Chondrocyte (in vitro differentiated cells): ENCODE data around the gene LPP. TPM values are rescaled to one million over a fixed set of nuclear protein-coding genes. Genes with fewer than 3 reads are reported as not detected.

ENCODE experiments used
- DNase-seq: peaks from one replicate; pipeline ENCODE4 v3.0.0; 2021; ENCODE audit warnings: mixed read lengths, low spot score
- H3K27ac Mint-ChIP-seq: one replicate; pipeline ENCODE4 v1.8.0; 2021; ENCODE audit warnings: mild to moderate bottlenecking, moderate library complexity, mixed read lengths; ENCODE audit not compliant: unreplicated experiment
- H3K27me3 Mint-ChIP-seq: 2 replicates; pipeline ENCODE4 v1.8.0; 2021; ENCODE audit warnings: low read depth, mixed read lengths
- H3K36me3 Mint-ChIP-seq: 2 replicates; pipeline ENCODE4 v1.8.0; 2021; ENCODE audit warnings: low read depth, mixed read lengths
- H3K4me1 Mint-ChIP-seq: 2 replicates; pipeline ENCODE4 v1.8.0; 2021; ENCODE audit warnings: low read depth, mild to moderate bottlenecking, mixed read lengths
- H3K4me3 Mint-ChIP-seq: one replicate; pipeline ENCODE4 v1.8.0; 2021; ENCODE audit warnings: mild to moderate bottlenecking, moderate library complexity, mixed read lengths; ENCODE audit not compliant: unreplicated experiment
- H3K9me3 Mint-ChIP-seq: 2 replicates; pipeline ENCODE4 v1.8.0; 2021; ENCODE audit warnings: low read depth, mixed read lengths
- total RNA-seq: library from RNA; stranded (reverse); gene quantifications from 3 replicates; pipeline ENCODE4 v1.2.1, GENCODE V29; 2021
- TF ChIP-seq, protein P1 (sequence below): fragments of 200-600 bp; sonication (generic); IDR thresholded peaks from 2 replicates; pipeline ENCODE4 v1.5.0; 2021; ENCODE audit warnings: antibody characterized with exemption, mild to moderate bottlenecking, moderate library complexity

The LPP gene
- total RNA-seq, 1 donor from 2014 or later: 295 TPM

GRCh38 chr3:188772886-188773285 lies 618.9 kb downstream of the LPP start:
- TF ChIP-seq, protein P1, sequence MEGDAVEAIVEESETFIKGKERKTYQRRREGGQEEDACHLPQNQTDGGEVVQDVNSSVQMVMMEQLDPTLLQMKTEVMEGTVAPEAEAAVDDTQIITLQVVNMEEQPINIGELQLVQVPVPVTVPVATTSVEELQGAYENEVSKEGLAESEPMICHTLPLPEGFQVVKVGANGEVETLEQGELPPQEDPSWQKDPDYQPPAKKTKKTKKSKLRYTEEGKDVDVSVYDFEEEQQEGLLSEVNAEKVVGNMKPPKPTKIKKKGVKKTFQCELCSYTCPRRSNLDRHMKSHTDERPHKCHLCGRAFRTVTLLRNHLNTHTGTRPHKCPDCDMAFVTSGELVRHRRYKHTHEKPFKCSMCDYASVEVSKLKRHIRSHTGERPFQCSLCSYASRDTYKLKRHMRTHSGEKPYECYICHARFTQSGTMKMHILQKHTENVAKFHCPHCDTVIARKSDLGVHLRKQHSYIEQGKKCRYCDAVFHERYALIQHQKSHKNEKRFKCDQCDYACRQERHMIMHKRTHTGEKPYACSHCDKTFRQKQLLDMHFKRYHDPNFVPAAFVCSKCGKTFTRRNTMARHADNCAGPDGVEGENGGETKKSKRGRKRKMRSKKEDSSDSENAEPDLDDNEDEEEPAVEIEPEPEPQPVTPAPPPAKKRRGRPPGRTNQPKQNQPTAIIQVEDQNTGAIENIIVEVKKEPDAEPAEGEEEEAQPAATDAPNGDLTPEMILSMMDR: no peak
- peaks cover 52% of the 10 kb centered on the region for H3K4me1 Mint-ChIP-seq
- H3K27me3 Mint-ChIP-seq: no peaks in the 10 kb centered on the region
- no peaks in the 10 kb centered on the region for H3K9me3 Mint-ChIP-seq
- peak overlapping the region; percentile 88 for H3K27ac Mint-ChIP-seq
- DNase-seq: no peak
- H3K4me3 Mint-ChIP-seq: no peak overlapping the region
- H3K36me3 Mint-ChIP-seq: no peaks in the 10 kb centered on the region

GRCh38 chr3:188775412-188775811 lies 621.5 kb downstream of the LPP start:
- H3K4me1 Mint-ChIP-seq: peaks cover 53% of the 10 kb centered on the region
- no peaks in the 10 kb centered on the region for H3K9me3 Mint-ChIP-seq
- H3K4me3 Mint-ChIP-seq: no peak overlapping the region
- no peak for DNase-seq
- no peaks in the 10 kb centered on the region for H3K27me3 Mint-ChIP-seq
- TF ChIP-seq, protein P1: no peak
- H3K27ac Mint-ChIP-seq: no peak overlapping the region
- H3K36me3 Mint-ChIP-seq: no peaks in the 10 kb centered on the region

GRCh38 chr3:188776447-188776846 lies 622.5 kb downstream of the LPP start:
- Mint-ChIP-seq H3K36me3 (peaks cover 2% of the 10 kb centered on the region), H3K4me3 (no peak overlapping the region), H3K4me1 (peaks cover 55% of the 10 kb centered on the region), H3K9me3 (no peaks in the 10 kb centered on the region), H3K27ac (no peak overlapping the region), H3K27me3 (no peaks in the 10 kb centered on the region)
- TF ChIP-seq, protein P1: no peak
- DNase-seq: no peak

GRCh38 chr3:188778091-188778852 lies 624.3 kb downstream of the LPP start:
- TF ChIP-seq, protein P1: no peak
- no peak for DNase-seq
- Mint-ChIP-seq H3K9me3 (no peaks in the 10 kb centered on the region), H3K27ac (no peak overlapping the region), H3K36me3 (peaks cover 2% of the 10 kb centered on the region), H3K4me3 (no peak overlapping the region), H3K27me3 (no peaks in the 10 kb centered on the region), H3K4me1 (peaks cover 46% of the 10 kb centered on the region)

DNA sequence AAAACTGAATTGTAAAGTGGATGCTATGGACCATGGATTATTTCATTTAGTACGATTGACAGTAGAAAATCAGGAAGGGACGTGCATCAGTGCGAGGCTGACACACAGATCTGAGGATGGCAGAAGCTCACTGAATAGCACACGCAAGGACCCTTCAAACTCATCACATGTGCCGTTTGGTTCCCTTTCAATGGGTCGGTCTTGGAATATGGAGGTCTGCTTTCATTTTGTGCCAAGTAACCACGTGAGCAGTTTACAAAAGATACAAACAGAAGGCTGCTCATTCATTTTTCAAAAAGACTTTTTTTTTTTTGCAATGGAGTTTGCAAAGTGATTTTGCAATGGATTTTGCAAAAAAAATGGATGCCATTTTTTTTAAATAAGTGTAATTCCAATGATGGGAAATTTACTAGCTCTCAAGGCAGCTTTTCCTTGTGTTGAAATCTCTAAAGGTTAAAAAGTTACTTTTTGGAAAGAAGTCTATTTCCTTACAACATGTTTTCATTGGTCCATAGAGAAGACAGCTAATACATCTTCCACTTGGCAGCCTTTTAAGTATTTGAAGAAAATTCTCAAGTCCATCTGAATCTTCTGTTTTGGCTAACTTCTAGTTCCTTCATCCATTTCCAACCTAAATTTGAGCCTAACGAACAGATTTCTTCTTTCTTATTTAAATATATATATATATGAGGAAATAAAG lies 625.5 kb downstream of the LPP start:
- Mint-ChIP-seq H3K4me3 (no peak overlapping the region), H3K27ac (no peak overlapping the region), H3K4me1 (peaks cover 36% of the 10 kb centered on the region), H3K9me3 (no peaks in the 10 kb centered on the region), H3K27me3 (no peaks in the 10 kb centered on the region), H3K36me3 (peaks cover 2% of the 10 kb centered on the region)
- TF ChIP-seq, protein P1: no peak
- DNase-seq: no peak
